GM12872 (cell line): ENCODE data around the gene IFNL4.

ENCODE experiments used
- TF ChIP-seq, protein P1 (sequence below): IDR thresholded peaks from 3 replicates; pipeline ENCODE4 v1.5.1; 2011; ENCODE audit warnings: low read depth, mild to moderate bottlenecking, low read length, moderate library complexity; ENCODE audit not compliant: insufficient read depth

The IFNL4 gene

DNA sequence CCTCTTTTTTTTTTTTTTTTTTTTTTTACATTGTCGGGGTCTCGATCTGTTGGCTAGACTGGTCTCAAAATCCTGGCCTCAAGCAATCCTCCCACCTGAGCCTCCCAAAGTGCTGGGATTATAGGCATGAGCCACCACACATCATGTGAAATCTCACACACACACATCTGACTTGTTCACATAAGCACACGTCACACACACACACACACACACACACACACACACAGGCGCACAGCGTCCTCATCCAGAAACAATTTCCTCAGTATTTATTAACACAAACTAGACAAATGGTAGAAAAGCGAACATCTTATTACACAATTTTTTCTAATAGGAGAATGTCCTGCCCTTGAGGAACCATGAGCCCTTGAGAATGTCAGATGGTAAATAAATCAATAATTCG, 39.5 kb downstream of the IFNL4 start:
- TF ChIP-seq, protein P1, sequence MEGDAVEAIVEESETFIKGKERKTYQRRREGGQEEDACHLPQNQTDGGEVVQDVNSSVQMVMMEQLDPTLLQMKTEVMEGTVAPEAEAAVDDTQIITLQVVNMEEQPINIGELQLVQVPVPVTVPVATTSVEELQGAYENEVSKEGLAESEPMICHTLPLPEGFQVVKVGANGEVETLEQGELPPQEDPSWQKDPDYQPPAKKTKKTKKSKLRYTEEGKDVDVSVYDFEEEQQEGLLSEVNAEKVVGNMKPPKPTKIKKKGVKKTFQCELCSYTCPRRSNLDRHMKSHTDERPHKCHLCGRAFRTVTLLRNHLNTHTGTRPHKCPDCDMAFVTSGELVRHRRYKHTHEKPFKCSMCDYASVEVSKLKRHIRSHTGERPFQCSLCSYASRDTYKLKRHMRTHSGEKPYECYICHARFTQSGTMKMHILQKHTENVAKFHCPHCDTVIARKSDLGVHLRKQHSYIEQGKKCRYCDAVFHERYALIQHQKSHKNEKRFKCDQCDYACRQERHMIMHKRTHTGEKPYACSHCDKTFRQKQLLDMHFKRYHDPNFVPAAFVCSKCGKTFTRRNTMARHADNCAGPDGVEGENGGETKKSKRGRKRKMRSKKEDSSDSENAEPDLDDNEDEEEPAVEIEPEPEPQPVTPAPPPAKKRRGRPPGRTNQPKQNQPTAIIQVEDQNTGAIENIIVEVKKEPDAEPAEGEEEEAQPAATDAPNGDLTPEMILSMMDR, result no peak

DNA sequence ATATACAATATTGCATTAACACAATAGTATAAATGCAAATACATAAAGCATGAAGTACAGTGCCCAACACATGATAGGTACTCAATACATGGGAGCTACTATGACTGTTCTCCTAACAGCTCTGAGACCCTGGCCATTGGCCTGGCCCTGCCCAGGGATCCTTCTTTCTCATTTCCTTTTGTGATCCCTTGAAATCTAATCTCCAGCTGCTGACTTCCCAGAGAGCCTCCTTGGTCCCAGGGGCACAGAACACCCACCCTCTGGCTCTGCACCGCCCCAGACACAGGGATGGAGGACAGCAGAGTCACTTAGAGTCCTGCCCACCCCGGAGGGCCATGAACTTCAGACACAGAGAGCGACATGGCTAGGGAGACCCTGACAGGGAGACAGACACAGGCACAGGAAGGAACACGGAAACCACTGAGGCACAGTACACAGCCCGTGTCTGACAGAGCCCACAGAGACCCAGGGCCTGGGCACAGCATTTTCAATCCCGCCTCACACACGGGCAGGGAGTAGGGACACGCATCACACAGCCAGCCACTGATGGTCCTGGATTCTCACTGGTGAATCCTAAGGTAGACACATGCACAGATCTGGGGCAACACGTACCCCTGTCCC, 40.4 kb downstream of the IFNL4 start:
- TF ChIP-seq, protein P1, result no peak

DNA sequence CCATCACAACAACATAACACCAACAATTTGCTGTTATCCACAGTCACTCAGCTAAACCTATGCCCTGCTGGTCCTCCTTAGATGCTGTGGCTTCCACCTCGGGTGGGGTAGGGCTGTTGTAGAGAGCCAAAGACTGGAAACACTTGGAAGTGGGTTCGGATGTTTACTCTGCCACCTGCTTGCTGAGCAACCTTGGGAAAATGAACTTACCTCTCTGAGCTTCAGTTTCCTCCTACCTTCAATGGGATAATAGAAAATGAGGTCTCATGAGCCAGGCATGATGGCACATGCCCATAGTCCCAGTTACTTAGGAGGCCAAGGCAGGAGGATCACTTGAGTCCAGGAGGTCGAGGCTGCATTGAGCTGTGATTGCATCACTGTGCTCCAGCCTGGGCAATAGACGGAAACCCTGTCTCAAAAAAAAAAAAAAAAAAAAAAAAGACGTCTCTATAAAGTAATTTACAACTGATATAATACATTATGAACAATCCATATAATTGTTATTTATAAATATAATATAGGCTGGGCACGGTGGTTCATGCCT, 41.3 kb downstream of the IFNL4 start:
- TF ChIP-seq, protein P1, result no peak

DNA sequence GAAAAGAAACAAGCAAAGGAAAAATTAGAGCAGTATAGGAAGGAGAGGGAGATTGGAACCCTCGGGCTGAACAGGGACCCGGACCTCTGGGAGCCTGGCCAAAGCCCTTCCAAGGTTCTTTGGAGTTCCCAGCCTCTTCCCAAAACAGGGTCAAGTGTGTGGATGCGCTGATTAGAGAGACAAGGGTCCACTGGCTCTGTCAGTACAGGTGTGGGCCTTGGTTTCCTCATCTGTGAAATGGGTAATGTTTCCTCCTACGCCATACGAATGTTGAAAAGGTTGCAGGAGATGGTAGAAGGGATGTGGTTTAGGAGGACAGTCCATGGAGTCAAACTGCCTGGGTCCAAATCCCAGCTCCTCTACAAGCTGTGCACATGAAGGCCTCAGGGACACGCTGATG, 42.5 kb downstream of the IFNL4 start:
- TF ChIP-seq, protein P1, result no peak

DNA sequence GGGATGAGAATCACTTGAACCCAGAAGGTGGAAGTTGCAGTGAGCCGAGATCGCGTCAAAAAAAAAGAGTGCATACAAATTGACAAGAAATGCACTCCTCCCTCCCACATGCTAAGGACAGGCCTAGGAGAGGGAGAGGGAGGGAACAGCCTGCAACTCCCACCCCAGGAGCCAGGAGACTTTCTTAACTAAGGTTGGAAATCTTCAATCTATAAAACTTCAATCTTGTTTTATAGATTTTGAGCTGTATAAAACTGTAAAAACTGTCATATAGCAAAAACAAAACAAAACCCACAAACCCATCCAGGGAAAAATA, 43.2 kb downstream of the IFNL4 start:
- TF ChIP-seq, protein P1, result no peak

DNA sequence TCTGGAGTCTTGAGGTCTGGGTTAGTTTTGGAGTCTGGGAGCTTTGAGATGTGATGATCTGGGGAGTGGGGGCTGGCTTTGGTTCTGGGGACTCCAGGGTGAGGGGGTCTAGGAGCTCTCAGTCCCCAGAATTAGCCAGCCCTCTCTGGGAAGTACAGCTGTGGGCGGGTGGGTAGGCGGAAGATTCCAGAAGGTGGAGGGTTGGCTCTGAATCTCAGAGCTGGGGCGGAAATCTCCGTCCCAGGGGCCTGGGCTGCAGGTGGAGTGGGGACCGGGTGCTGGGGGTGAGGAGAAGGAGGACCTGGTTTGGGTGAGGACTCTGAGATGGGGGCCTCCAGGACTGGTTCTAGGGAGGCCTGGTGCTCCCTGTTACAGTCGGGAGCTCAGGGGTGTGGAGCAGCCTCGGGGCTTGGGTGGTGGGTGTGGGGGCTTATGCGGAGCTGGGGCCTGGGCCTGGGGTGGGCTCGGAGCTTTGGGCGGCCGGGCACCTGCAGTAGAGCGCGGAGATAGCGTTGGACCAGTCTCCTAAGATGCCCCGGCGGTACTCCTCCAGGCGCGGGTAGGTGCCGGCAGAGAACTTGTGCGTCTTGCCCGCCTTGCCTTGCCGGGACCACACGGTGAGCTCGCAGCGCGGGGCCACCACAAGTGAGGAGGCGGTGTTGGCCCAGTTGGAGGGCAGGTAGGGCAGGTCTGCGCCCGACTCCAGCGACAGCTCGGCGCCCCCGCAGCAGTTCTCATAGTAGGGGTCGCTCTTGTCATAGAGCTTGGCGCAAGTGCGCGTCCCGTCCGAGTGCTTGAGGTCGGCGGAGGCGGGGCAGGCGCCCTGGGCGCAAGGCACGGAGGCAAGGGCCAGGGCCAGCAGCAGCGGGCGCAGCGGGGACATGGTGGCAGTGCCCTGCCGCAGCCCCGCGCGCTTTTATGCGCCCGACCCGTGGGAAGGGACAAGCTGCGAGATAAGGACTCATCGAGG, 45.0 kb downstream of the IFNL4 start, which contains the start of gene SYCN:
Gene SYCN (minus strand): TSS at position 892 of the 970 bp plus-strand sequence. CDS start 9 bp downstream, at position 883.
- TF ChIP-seq, protein P1, result no peak

DNA sequence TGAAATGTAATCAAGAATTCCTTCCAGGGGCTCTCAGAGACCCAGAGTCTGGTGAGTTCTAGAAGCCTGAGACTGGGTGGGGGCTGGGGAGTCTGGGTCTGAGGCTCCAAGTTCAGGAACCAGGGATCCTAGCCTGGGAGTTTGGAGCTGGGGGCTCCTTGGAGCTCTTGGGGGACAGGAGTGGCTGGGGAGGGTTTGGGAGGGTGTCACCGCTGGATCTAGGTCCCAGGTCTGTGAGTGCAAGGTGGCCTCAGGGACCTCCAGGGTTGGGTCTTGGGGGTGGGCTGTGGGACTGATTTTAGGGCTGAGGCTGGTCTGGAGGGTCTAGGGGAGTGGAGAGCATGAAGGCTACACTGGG, 45.7 kb downstream of the IFNL4 start:
- TF ChIP-seq, protein P1, result no peak
